ENCODE data around the gene GP1BA. TPM values are rescaled to one million over a fixed set of nuclear protein-coding genes. Genes with fewer than 3 reads are reported as not detected.
"Not testable (repeated sequence)": the region's sequence is repeated elsewhere in the genome, so short reads cannot be mapped to it uniquely, and the experiment has no call there.

GP1BA gene
- total RNA-seq, 2 donors from 2014 or later = 0.26 TPM; not detected in 1

DNA sequence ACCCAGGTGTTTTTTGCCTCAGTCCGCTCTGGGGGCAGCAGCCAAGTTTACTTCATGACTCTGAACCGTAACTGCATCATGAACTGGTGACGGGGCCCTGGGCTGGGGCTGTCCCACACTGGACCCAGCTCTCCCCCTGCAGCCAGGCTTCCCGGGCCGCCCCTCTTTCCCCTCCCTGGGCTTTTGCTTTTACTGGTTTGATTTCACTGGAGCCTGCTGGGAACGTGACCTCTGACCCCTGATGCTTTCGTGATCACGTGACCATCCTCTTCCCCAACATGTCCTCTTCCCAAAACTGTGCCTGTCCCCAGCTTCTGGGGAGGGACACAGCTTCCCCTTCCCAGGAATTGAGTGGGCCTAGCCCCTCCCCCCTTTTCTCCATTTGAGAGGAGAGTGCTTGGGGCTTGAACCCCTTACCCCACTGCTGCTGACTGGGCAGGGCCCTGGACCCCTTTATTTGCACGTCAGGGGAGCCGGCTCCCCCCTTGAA lies 34.8 kb upstream of the GP1BA start:
- ATAC-seq (replicated peaks in 1 of 2) (no peak), DNase-seq (no peak)
- H3K27ac Mint-ChIP-seq = no peak overlapping the region
- no peak overlapping the region for H3K4me3 Mint-ChIP-seq
- H3K9me3 Mint-ChIP-seq = no peaks in the 10 kb centered on the region
- peaks cover 13% of the 10 kb centered on the region for H3K4me1 Mint-ChIP-seq (ENCODE audit: low read depth)
- H3K36me3 Mint-ChIP-seq (ENCODE audit: insufficient read depth in 2 of 2) = peaks cover 0 to 7% of the 10 kb centered on the region in 2 donors
- H3K27me3 Mint-ChIP-seq (ENCODE audit: low read depth) = no peaks in the 10 kb centered on the region

DNA sequence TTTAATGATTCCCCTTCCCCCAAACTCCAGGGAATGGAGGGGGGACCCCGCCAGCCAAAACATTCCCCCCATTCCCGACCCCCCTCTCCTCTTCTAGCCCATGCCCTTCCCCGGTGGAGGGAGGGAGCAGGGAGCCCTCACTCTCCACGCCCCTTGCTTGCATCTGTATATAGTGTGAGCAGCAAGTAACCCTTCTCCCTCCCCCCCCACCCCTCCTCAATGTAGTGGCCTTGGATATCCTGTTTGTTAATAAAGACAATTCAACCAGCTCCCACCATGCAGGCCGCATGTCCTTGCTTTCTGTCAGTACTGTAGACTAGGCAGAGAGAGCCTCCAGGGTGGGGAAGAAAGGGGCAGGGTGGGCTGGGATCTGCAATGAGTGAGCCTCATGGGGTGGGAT lies 34.3 kb upstream of the GP1BA start:
- no peak overlapping the region for H3K4me3 Mint-ChIP-seq
- no peak for ATAC-seq (replicated peaks in 1 of 2)
- peaks cover 19% of the 10 kb centered on the region for H3K4me1 Mint-ChIP-seq (ENCODE audit: low read depth)
- no peaks in the 10 kb centered on the region for H3K9me3 Mint-ChIP-seq
- DNase-seq = no peak
- H3K27ac Mint-ChIP-seq = no peak overlapping the region
- H3K36me3 Mint-ChIP-seq (ENCODE audit: insufficient read depth in 2 of 2) = peaks cover 0 to 7% of the 10 kb centered on the region in 2 donors
- no peaks in the 10 kb centered on the region for H3K27me3 Mint-ChIP-seq (ENCODE audit: low read depth)

DNA sequence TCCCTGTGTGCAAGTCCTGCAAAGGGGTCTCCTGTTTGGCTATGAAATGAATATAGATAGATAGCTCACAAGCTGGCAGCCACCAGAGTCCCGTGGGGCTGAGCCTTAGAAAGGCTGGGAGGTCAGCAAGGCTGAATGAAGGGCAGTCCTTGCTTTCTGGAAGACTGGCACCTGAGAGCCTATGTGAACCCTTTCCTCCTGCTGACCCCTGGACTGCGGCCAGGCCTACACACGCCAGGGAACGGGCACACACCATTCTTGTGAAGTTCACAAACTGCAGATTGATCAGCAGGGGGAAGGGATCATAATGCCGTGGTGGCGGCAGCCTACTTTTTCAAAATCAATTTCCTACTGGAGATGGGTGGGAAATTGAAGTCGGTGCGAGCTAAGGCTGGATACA lies 33.7 kb upstream of the GP1BA start:
- ATAC-seq (replicated peaks in 1 of 2) = no peak
- Mint-ChIP-seq H3K27ac (no peak overlapping the region), H3K27me3 (ENCODE audit: low read depth) (no peaks in the 10 kb centered on the region), H3K36me3 (ENCODE audit: insufficient read depth in 2 of 2) (peaks cover 0 to 7% of the 10 kb centered on the region in 2 donors), H3K9me3 (no peaks in the 10 kb centered on the region), H3K4me1 (ENCODE audit: low read depth) (peaks cover 24% of the 10 kb centered on the region), H3K4me3 (peak overlapping the region; percentile 73)
- DNase-seq = no peak

DNA sequence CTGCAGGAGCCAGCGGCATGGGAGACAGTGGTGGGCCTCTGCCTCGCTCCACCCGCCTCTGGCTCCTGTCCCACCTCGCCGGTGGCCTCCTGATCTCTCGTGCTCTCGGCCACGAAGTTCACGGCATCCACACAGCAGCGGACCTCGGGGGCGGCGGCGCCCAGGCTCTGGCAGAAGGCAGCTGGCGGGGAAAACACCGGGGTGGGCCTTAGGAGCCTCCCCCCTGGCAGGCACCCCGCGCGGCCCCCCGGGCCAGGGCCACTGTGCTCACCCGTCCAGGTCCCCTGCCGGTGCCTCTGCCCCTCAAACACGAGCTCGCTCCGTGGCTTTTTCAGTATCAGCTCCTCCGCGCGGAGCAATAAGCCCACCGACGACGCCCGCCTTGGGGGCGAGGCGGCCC lies 33.1 kb upstream of the GP1BA start:
- H3K4me1 Mint-ChIP-seq (ENCODE audit: low read depth) = peaks cover 30% of the 10 kb centered on the region
- DNase-seq = no peak
- no peak for ATAC-seq (replicated peaks in 1 of 2)
- peak overlapping the region; percentile 73 to 86 for H3K4me3 Mint-ChIP-seq
- no peaks in the 10 kb centered on the region for H3K9me3 Mint-ChIP-seq
- no peaks in the 10 kb centered on the region for H3K27me3 Mint-ChIP-seq (ENCODE audit: low read depth)
- H3K27ac Mint-ChIP-seq = no peak overlapping the region
- peaks cover 0 to 7% of the 10 kb centered on the region in 2 donors for H3K36me3 Mint-ChIP-seq (ENCODE audit: insufficient read depth in 2 of 2)

DNA sequence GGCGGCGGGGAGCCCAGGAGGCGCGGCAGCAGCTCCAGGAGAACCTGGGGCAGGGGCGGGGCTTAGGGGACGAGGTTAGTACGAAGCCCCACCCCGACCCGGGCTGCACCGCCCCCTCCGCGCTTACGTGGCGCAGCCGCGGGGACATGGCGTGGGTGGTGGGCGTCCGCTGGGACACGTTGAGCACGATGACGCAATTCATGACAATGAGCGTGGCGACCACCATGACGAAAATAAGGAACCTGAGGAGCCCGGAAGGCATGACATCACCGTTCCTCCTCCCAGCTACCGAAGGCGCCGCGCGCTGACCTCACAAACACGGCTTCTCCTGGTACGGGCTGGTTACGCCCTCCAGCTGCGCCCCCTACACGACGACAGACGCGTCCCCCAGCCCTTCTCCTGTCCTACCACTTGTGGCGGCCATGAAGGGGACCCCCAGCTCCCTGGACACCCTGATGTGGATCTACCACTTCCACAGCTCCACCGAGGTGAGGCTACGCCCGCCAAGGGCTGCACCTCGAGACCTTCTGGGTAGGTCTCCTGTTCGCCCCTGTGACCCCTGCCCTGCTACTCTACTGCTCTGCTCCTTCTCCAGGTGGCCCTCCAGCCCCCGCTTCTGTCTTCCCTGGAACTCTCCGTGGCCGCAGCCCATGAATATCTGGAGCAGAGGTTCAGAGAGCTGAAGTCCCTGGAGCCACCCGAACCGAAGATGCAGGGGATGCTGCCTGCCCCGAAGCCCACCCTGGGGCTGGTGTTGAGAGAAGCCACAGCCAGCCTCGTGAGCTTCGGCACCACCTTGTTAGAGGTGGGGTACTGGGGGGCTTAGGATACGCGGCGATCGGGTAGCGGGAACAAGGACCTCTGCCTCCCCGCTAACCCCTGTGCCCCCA lies 32.5 kb upstream of the GP1BA start, which contains the start of gene C17orf107:
TSS of gene C17orf107 (plus strand) at position 196 of the 890 bp plus-strand sequence. CDS start at position 423, 227 bp downstream.
- Mint-ChIP-seq H3K27me3 (ENCODE audit: low read depth) (no peaks in the 10 kb centered on the region), H3K4me1 (ENCODE audit: low read depth) (peaks cover 30% of the 10 kb centered on the region), H3K4me3 (peak within 1 kb of the TSS; percentile 86 to 89), H3K36me3 (ENCODE audit: insufficient read depth in 2 of 2) (peaks cover 0 to 7% of the 10 kb centered on the region in 2 donors), H3K27ac (peak within 1 kb of the TSS; percentile 59), H3K9me3 (no peaks in the 10 kb centered on the region)
- ATAC-seq (replicated peaks in 1 of 2) (peak; percentile 82), DNase-seq (peak; percentile 98 to 99)

DNA sequence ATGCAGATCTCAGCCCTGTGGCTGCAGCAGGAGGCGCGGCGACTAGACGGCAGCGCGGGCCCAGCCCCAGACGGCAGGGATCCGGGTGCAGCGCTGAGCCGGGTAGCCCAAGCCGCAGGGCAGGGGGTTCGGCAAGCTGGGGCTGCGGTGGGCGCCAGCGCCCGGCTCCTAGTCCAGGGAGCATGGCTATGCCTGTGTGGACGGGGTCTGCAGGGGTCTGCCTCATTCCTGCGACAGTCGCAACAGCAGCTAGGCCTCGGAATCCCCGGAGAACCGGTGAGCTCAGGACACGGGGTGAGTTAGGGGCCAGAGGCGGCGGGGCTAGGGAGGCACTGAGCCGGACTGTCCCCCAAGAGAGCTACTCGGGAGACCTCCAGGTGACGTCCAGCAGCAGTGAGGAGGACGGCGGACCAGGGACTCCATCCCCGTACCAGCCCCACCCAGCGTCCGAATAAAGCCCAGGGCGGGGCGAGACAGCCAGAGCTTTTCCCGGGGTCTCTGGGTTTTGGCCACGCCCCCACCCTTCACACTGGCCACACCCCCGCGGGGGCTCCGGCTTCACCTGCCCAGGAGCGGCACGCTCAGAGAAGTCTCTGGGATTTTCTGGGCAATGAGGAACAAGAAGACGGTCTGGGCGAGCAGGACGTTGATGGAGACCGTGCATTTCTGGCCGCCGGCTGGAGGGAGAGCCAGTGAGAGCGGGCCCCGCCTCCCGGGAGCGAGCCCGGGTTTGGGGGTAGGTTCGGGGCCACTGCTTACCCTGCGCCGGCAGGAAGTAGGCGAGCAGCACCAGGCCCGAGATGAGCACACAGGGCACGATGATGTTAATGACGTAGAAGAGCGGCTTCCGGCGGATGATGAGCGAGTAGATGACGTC lies 31.6 kb upstream of the GP1BA start:
- DNase-seq = peak; percentile 56 to 65
- Mint-ChIP-seq H3K27ac (no peak overlapping the region), H3K4me1 (ENCODE audit: low read depth) (peaks cover 30% of the 10 kb centered on the region), H3K27me3 (ENCODE audit: low read depth) (no peaks in the 10 kb centered on the region), H3K9me3 (no peaks in the 10 kb centered on the region), H3K36me3 (ENCODE audit: insufficient read depth in 2 of 2) (peaks cover 0 to 7% of the 10 kb centered on the region in 2 donors), H3K4me3 (peak overlapping the region; percentile 86 to 89)
- peak; percentile 20 to 35 for ATAC-seq (replicated peaks in 1 of 2)

DNA sequence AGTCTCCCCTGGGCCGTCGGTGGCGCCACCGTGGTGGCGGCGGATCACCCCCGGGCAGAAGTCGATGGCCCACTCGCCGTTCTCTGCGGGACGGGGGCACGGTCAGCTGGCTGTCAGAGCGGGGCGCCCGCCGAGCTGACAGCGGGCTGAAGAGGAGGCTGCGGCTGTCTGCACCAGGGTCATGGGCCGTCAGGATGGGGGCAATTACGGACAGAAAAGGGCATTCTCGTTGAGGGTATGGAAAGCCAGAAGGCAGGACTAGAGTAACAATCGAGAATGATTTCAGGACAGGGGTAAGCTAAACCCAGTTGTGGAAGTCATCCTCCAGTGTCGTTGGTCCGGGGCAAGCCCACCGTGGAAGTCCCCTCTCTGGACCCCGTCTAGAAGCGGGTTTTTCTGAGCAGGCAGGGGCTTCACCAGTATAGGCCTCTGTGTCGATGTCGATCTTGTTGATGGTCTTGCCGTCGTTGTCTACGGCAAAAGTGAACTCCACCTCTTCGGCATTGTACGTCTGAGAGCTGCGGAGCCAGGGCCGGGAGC lies 30.9 kb upstream of the GP1BA start:
- H3K4me3 Mint-ChIP-seq = peak overlapping the region; percentile 86 to 89
- no peak overlapping the region for H3K27ac Mint-ChIP-seq
- no peaks in the 10 kb centered on the region for H3K27me3 Mint-ChIP-seq (ENCODE audit: low read depth)
- peaks cover 30% of the 10 kb centered on the region for H3K4me1 Mint-ChIP-seq (ENCODE audit: low read depth)
- ATAC-seq (replicated peaks in 1 of 2) (no peak), DNase-seq (no peak)
- H3K9me3 Mint-ChIP-seq = no peaks in the 10 kb centered on the region
- peaks cover 0 to 7% of the 10 kb centered on the region in 2 donors for H3K36me3 Mint-ChIP-seq (ENCODE audit: insufficient read depth in 2 of 2)

DNA sequence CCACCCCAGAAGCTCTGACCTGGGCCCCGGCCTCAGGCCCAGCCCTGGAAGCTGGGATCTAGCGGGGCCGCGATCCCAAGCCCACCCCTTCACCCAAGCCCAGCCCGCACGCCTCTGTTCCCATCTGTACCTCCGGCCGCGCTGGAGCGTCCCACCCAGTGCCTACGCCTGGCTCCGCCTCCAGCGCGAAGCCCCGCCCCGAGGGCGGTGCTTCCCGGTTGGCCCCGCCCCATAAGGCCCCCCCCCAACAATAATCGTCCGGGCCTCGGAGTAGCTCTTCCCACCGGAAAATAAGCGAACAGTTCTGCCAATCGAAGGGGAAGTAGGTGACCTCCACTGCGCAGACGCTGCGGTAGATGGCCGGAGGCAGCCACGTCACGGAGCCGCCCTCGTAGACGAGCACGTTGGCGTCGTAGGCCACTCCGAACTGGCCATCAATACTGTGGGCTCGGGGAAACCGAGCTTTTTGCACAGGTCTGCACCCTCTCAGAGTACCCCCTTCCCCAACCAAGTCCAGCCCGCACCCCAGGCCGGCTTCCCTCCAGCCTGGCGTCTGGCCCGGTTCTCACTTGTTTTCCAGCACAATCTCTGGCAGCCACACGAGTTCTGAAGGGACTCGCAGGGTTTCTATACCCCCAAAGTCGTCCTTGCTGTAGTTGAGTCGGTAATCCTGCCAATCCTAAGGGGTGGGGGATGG lies 30.3 kb upstream of the GP1BA start:
- no peak overlapping the region for H3K27ac Mint-ChIP-seq
- DNase-seq (peak in 1 of 2 donors; percentile 24), ATAC-seq (replicated peaks in 1 of 2) (no peak)
- no peaks in the 10 kb centered on the region for H3K9me3 Mint-ChIP-seq
- H3K27me3 Mint-ChIP-seq (ENCODE audit: low read depth) = no peaks in the 10 kb centered on the region
- peak overlapping the region in 1 of 2 donors; percentile 86 for H3K4me3 Mint-ChIP-seq
- peaks cover 30% of the 10 kb centered on the region for H3K4me1 Mint-ChIP-seq (ENCODE audit: low read depth)
- peaks cover 0 to 7% of the 10 kb centered on the region in 2 donors for H3K36me3 Mint-ChIP-seq (ENCODE audit: insufficient read depth in 2 of 2)

DNA sequence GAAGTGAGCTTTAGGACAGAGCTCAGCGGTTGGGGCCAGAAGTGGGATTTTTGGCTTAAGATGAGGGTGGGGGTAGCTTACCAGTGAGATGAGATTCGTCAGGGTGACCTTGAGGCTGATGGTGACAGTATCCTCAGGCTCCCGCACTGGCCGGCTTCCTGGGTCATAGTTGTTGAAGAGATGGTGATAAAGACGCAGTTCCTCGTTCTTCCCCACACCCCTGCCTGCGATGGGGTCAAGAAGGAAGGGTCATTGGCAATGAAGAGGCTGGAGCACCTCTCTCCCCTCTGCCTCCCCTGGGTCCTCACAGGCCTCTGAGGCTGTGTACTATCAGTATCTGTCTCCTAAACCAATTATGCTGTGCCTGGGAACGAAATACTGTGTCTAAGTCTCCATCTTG lies 29.5 kb upstream of the GP1BA start:
- ATAC-seq (replicated peaks in 1 of 2) = no peak
- H3K4me3 Mint-ChIP-seq = peak overlapping the region; percentile 35 to 79

DNA sequence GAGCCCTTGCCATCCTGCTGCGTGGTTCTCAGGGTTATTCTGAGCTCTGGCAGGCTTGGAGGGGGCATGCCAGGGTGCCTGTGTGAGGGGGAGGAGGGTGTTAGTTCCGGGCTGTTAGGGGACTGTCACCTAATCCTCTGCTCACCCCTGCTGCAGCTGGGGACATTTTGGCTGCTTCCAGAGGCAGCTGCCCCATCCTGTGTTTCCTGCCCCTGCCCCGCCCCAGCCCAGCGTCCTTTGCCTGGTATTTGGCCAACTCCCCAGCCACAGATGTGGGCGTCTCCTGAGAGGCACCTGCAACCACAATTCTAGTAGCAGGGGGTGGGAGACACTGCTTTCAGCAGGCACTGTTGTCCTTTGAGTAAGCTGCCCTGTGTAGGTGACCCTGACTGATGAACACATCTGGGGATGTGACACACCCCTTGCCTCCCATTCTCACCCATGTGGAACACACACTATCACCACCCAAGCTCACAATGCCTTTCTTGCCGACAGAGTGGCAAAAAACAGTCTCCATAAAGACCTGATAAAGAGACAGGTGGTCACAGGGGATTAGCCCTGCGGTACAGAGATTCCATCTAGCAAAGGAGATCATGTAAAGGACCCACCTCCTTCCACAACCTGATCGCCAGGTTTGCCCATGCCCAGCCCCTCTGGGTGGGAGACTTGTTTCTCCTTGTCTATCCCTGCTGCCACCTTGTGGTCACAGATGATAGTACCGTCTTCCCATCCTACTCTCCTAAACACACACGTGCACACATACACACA lies 28.8 kb upstream of the GP1BA start, which contains the start of gene CHRNE:
TSS of gene CHRNE (minus strand) at position 48 of the 768 bp plus-strand sequence. CDS start at position 13, 35 bp downstream.
- Mint-ChIP-seq H3K27me3 (ENCODE audit: low read depth) (no peaks in the 10 kb centered on the region), H3K9me3 (no peaks in the 10 kb centered on the region), H3K27ac (peak within 1 kb of the TSS; percentile 75), H3K4me3 (peak within 1 kb of the TSS; percentile 78 to 79), H3K4me1 (ENCODE audit: low read depth) (peaks cover 30% of the 10 kb centered on the region), H3K36me3 (ENCODE audit: insufficient read depth in 2 of 2) (peaks cover 0 to 7% of the 10 kb centered on the region in 2 donors)
- peak; percentile 41 to 49 for ATAC-seq (replicated peaks in 1 of 2)
- peak; percentile 80 to 84 for DNase-seq

More for the DNA sequence above, 29.5 kb upstream of the GP1BA start:
- no peak for DNase-seq
- H3K4me1 Mint-ChIP-seq (ENCODE audit: low read depth) = peaks cover 30% of the 10 kb centered on the region
- H3K27me3 Mint-ChIP-seq (ENCODE audit: low read depth) = no peaks in the 10 kb centered on the region
- peaks cover 0 to 7% of the 10 kb centered on the region in 2 donors for H3K36me3 Mint-ChIP-seq (ENCODE audit: insufficient read depth in 2 of 2)
- no peaks in the 10 kb centered on the region for H3K9me3 Mint-ChIP-seq
- peak overlapping the region; percentile 75 for H3K27ac Mint-ChIP-seq

DNA sequence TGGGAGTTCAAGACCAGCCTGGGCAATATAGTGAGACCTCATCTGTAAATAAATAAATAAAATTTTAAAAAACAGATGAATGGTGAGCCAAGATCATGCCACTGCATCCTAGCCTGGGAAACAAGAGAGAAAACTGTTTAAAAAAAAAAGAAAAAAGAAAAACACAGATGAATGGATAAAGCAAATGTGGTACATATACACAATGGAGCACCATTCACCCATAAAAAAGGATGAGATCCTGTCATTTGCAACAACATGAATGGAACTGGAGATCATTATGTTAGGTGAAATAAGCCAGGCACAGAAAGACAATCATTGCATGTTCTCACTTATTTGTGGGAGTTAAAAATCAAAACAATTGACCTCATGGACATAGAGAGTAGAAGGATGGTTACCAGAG lies 25.4 kb upstream of the GP1BA start:
- H3K27ac Mint-ChIP-seq; H3K27me3 Mint-ChIP-seq (ENCODE audit: low read depth); ATAC-seq (replicated peaks in 1 of 2); H3K9me3 Mint-ChIP-seq; H3K4me3 Mint-ChIP-seq; DNase-seq; H3K36me3 Mint-ChIP-seq (ENCODE audit: insufficient read depth in 2 of 2): not testable (repeated sequence)
- peaks cover 18% of the 10 kb centered on the region for H3K4me1 Mint-ChIP-seq (ENCODE audit: low read depth)

Data from activated T-cell treated with anti-CD3 and anti-CD28 coated beads, Interleukin-2, amount 50 U/mL, for 72 hours (primary cell).